ENCODE measurements around the gene BAIAP2L1. TPM values are rescaled to one million over a fixed set of nuclear protein-coding genes. Genes with fewer than 3 reads are reported as not detected.
"Not testable (repeated sequence)": the region's sequence is repeated elsewhere in the genome, so short reads cannot be mapped to it uniquely, and the experiment has no call there.

Gene BAIAP2L1
- total and polyA plus RNA-seq, 4 donors, result 0.23 to 5.4 (median 2.7) TPM

- H3K4me3 ChIP-seq (ENCODE audit: low read length in 2 of 2); ATAC-seq (ENCODE audit: low FRiP score); H3K27ac ChIP-seq (ENCODE audit: low read depth in 1 of 2, low read length in 2 of 2); H3K27me3 ChIP-seq (ENCODE audit: control insufficient read depth in 1 of 2, insufficient read depth in 2 of 2, low read length in 1 of 2); H3K4me1 ChIP-seq (ENCODE audit: control insufficient read depth in 1 of 2, insufficient read depth in 2 of 2, low read length in 2 of 2); H3K36me3 ChIP-seq (ENCODE audit: control insufficient read depth in 1 of 2, insufficient read depth in 2 of 2, low read length in 1 of 2); H3K9me3 ChIP-seq (ENCODE audit: control insufficient read depth, low read length); DNase-seq: not testable (repeated sequence)
- intact Hi-C loops (cut with DNase I), result loop anchor here in 1 of 2 donors (10.0 kb wide), 1 partner anchor 135 kb away; the partner anchor contains the start of gene BRI3
- WGBS, 2 donors, result 81 to 85% methylated on average over 3 of the region's 3 CpGs
Measured at GRCh38 chr7:98419988-98420387, 19.1 kb upstream of the BAIAP2L1 start.

DNA sequence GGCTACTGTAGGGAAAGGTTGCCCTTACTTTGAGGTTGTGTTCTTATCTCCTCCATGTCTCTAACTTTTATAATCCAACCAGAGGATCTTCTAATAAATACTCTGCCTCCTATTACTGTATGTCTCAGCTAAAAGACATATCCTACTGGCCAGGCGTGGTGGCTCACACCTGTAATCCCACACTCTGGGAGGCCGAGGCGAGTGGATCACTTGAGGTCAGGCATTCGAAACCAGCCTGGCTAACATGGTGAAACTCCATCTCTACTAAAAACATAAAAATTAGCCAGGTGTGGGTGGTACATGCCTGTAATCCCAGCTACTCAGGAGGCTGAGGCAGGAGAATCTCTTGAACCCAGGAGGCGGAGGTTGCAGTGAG is 18.4 kb upstream of the BAIAP2L1 start:
- not testable (repeated sequence) for H3K27me3 ChIP-seq (ENCODE audit: control insufficient read depth in 1 of 2, insufficient read depth in 2 of 2, low read length in 1 of 2); H3K27ac ChIP-seq (ENCODE audit: low read depth in 1 of 2, low read length in 2 of 2); H3K4me3 ChIP-seq (ENCODE audit: low read length in 2 of 2); H3K9me3 ChIP-seq (ENCODE audit: control insufficient read depth, low read length); ATAC-seq (ENCODE audit: low FRiP score); H3K36me3 ChIP-seq (ENCODE audit: control insufficient read depth in 1 of 2, insufficient read depth in 2 of 2, low read length in 1 of 2); H3K4me1 ChIP-seq (ENCODE audit: control insufficient read depth in 1 of 2, insufficient read depth in 2 of 2, low read length in 2 of 2)
- intact Hi-C loops (cut with DNase I), result loop anchor here in 1 of 2 donors (10.0 kb wide), 1 partner anchor 135 kb away; the partner anchor contains the start of gene BRI3
- peak in 1 of 2 donors; percentile 39 for DNase-seq
- WGBS, 2 donors, result 93 to 94% methylated on average over 5 of the region's 5 CpGs

GRCh38 chr7:98418636-98419315 is 17.9 kb upstream of the BAIAP2L1 start:
- intact Hi-C loops (cut with DNase I), result loop anchor here in 1 of 2 donors (10.0 kb wide), 1 partner anchor 134 kb away; the partner anchor contains the start of gene BRI3
- Histone ChIP-seq H3K9me3 (ENCODE audit: control insufficient read depth, low read length) (no peaks in the 10 kb centered on the region), H3K4me3 (ENCODE audit: low read length in 2 of 2) (no peak overlapping the region), H3K4me1 (ENCODE audit: control insufficient read depth in 1 of 2, insufficient read depth in 2 of 2, low read length in 2 of 2) (no peaks in the 10 kb centered on the region), H3K36me3 (ENCODE audit: control insufficient read depth in 1 of 2, insufficient read depth in 2 of 2, low read length in 1 of 2) (no peaks in the 10 kb centered on the region), H3K27ac (ENCODE audit: low read depth in 1 of 2, low read length in 2 of 2) (no peak overlapping the region), H3K27me3 (ENCODE audit: control insufficient read depth in 1 of 2, insufficient read depth in 2 of 2, low read length in 1 of 2) (peaks cover 0 to 2% of the 10 kb centered on the region in 2 donors)
- DNase-seq (peak; percentile 74 to 81), ATAC-seq (ENCODE audit: low FRiP score) (no peak)
- 47 to 49% methylated on average over 7 of the region's 7 CpGs for WGBS, 2 donors

- H3K4me3 ChIP-seq (ENCODE audit: low read length in 2 of 2), result no peak overlapping the region
- no peak overlapping the region for H3K27ac ChIP-seq (ENCODE audit: low read depth in 1 of 2, low read length in 2 of 2)
- 88% methylated on average over 7 of the region's 7 CpGs for WGBS, 2 donors
- ATAC-seq (ENCODE audit: low FRiP score) (no peak), DNase-seq (peak in 1 of 2 donors; percentile 22)
- peaks cover 0 to 2% of the 10 kb centered on the region in 2 donors for H3K27me3 ChIP-seq (ENCODE audit: control insufficient read depth in 1 of 2, insufficient read depth in 2 of 2, low read length in 1 of 2)
- H3K4me1 ChIP-seq (ENCODE audit: control insufficient read depth in 1 of 2, insufficient read depth in 2 of 2, low read length in 2 of 2), result no peaks in the 10 kb centered on the region
- intact Hi-C loops (cut with DNase I), result loop anchor here in 1 of 2 donors (10.0 kb wide), 1 partner anchor 133 kb away; the partner anchor contains the start of gene BRI3
- H3K9me3 ChIP-seq (ENCODE audit: control insufficient read depth, low read length), result no peaks in the 10 kb centered on the region
- no peaks in the 10 kb centered on the region for H3K36me3 ChIP-seq (ENCODE audit: control insufficient read depth in 1 of 2, insufficient read depth in 2 of 2, low read length in 1 of 2)
Measured at GRCh38 chr7:98418271-98418635, 17.4 kb upstream of the BAIAP2L1 start.

GRCh38 chr7:98417604-98418270 is 16.8 kb upstream of the BAIAP2L1 start:
- intact Hi-C loops (cut with DNase I), result loop anchor here in 1 of 2 donors (10.0 kb wide), 1 partner anchor 133 kb away; the partner anchor contains the start of gene BRI3
- ATAC-seq (ENCODE audit: low FRiP score), result not testable (repeated sequence)

DNA sequence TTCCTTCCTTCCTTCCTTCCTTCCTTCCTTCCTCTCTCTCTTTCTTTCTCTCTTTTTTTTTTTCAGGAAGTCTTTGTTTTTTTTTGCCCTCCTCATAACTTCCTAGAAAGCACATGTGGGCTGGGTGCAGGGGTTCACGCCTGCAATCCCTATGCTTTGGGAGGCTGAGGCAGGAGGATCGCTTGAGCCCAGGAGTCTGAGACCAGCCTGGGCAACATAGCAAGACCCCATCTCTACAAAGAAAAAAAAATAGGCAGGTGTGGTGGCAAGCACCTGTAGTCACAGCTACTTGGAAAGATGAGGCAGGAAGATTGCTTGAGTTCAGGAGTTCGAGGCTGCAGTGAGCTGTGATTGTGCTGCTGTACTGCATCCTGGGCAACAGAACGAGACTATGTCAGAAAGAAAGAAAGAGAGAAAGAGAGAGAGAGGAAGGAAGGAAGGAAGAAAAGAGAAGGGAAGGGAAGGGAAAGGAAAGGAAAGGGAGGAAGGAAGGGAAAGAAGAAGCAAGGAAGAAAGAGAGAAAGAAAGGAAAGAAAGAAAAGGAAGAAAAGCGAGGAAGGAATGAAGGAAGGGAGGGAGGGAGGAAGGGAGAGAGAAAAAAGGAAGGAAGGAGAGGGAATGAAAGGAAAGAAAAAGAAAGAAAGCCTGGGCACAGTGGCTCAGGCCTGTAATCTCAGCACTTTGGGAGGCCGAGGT is 13.5 kb upstream of the BAIAP2L1 start:
- H3K4me3 ChIP-seq (ENCODE audit: low read length in 2 of 2), result no peak overlapping the region
- 86 to 88% methylated on average over 6 of the region's 6 CpGs for WGBS, 2 donors
- no peaks in the 10 kb centered on the region for H3K9me3 ChIP-seq (ENCODE audit: control insufficient read depth, low read length)
- DNase-seq (no peak), ATAC-seq (ENCODE audit: low FRiP score) (no peak)
- intact Hi-C loops (cut with DNase I), result loop anchor here in 1 of 2 donors (10.0 kb wide), 1 partner anchor 130 kb away; the partner anchor contains the start of gene BRI3
- no peaks in the 10 kb centered on the region for H3K4me1 ChIP-seq (ENCODE audit: control insufficient read depth in 1 of 2, insufficient read depth in 2 of 2, low read length in 2 of 2)
- H3K27ac ChIP-seq (ENCODE audit: low read depth in 1 of 2, low read length in 2 of 2), result no peak overlapping the region
- H3K27me3 ChIP-seq (ENCODE audit: control insufficient read depth in 1 of 2, insufficient read depth in 2 of 2, low read length in 1 of 2), result peaks cover 0 to 2% of the 10 kb centered on the region in 2 donors
- no peaks in the 10 kb centered on the region for H3K36me3 ChIP-seq (ENCODE audit: control insufficient read depth in 1 of 2, insufficient read depth in 2 of 2, low read length in 1 of 2)

More at GRCh38 chr7:98417604-98418270, 16.8 kb upstream of the BAIAP2L1 start:
- H3K4me3 ChIP-seq (ENCODE audit: low read length in 2 of 2); H3K9me3 ChIP-seq (ENCODE audit: control insufficient read depth, low read length); H3K4me1 ChIP-seq (ENCODE audit: control insufficient read depth in 1 of 2, insufficient read depth in 2 of 2, low read length in 2 of 2); H3K27ac ChIP-seq (ENCODE audit: low read depth in 1 of 2, low read length in 2 of 2); H3K27me3 ChIP-seq (ENCODE audit: control insufficient read depth in 1 of 2, insufficient read depth in 2 of 2, low read length in 1 of 2); H3K36me3 ChIP-seq (ENCODE audit: control insufficient read depth in 1 of 2, insufficient read depth in 2 of 2, low read length in 1 of 2): not testable (repeated sequence)
- peak in 1 of 2 donors; percentile 34 for DNase-seq
- 71 to 78% methylated on average over 12 of the region's 12 CpGs for WGBS, 2 donors

- H3K4me1 ChIP-seq (ENCODE audit: control insufficient read depth in 1 of 2, insufficient read depth in 2 of 2, low read length in 2 of 2); H3K36me3 ChIP-seq (ENCODE audit: control insufficient read depth in 1 of 2, insufficient read depth in 2 of 2, low read length in 1 of 2); DNase-seq; H3K4me3 ChIP-seq (ENCODE audit: low read length in 2 of 2); ATAC-seq (ENCODE audit: low FRiP score); H3K27me3 ChIP-seq (ENCODE audit: control insufficient read depth in 1 of 2, insufficient read depth in 2 of 2, low read length in 1 of 2); H3K27ac ChIP-seq (ENCODE audit: low read depth in 1 of 2, low read length in 2 of 2); H3K9me3 ChIP-seq (ENCODE audit: control insufficient read depth, low read length): not testable (repeated sequence)
- intact Hi-C loops (cut with DNase I), result loop anchor here in 1 of 2 donors (10.0 kb wide), 1 partner anchor 129 kb away; the partner anchor contains the start of gene BRI3
- WGBS, 2 donors, result 87 to 89% methylated on average over 6 of the region's 6 CpGs
Measured at GRCh38 chr7:98413655-98414054, 12.8 kb upstream of the BAIAP2L1 start.

DNA sequence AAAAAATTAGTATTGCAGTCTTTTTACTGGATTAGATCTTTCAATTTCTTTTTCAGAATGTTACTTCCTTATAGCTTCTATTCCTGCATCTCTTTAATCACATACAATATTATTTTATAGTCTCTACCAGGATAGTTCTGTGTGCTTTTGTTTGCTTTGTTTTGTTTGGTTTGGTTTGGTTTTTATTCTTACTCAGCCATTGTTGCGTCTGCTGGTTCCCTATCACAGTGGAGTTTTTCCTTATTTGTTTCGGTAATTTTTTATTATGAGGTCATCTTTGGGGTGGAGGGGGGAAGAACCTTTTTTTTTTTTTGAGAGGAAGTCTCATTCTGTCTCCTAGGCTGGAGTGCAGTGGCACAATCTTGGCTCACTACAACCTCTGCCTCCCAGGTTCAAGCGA is 9.0 kb upstream of the BAIAP2L1 start:
- intact Hi-C loops (cut with DNase I), result loop anchor here in 1 of 2 donors (10.0 kb wide), 1 partner anchor 125 kb away; the partner anchor contains the start of gene BRI3
- Histone ChIP-seq H3K4me1 (ENCODE audit: control insufficient read depth in 1 of 2, insufficient read depth in 2 of 2, low read length in 2 of 2) (no peaks in the 10 kb centered on the region), H3K4me3 (ENCODE audit: low read length in 2 of 2) (no peak overlapping the region), H3K27me3 (ENCODE audit: control insufficient read depth in 1 of 2, insufficient read depth in 2 of 2, low read length in 1 of 2) (no peaks in the 10 kb centered on the region), H3K27ac (ENCODE audit: low read depth in 1 of 2, low read length in 2 of 2) (no peak overlapping the region), H3K36me3 (ENCODE audit: control insufficient read depth in 1 of 2, insufficient read depth in 2 of 2, low read length in 1 of 2) (no peaks in the 10 kb centered on the region), H3K9me3 (ENCODE audit: control insufficient read depth, low read length) (no peaks in the 10 kb centered on the region)
- no peak for ATAC-seq (ENCODE audit: low FRiP score)
- 45 to 47% methylated on average over 3 of the region's 3 CpGs for WGBS, 2 donors
- no peak for DNase-seq
